K562 (cell line): ENCODE results near the gene SC5D. TPM values are rescaled to one million over a fixed set of nuclear protein-coding genes. Genes with fewer than 3 reads are reported as not detected.

Source experiments
- ATAC-seq: fragments of 200-7000 bp; cut with Tn5 transposase; 3 replicates; pipeline ENCODE4 v1.9.1; 2020; ENCODE audit warnings: moderate library complexity
- BruUV-seq: library from RNA; stranded (reverse); fragments of 400-500 nt; replicated peaks from 2 replicates; lab custom pipeline; 2021; lab: Mats Ljungman, UMichigan
- CTCF ChIA-PET: fragments of 300-600 bp; formaldehyde crosslinking; extraction: SDS; loops from one replicate; lab custom pipeline; 2021; ENCODE audit warnings: low intra/inter-chr PET ratio; lab: Yijun Ruan, JAX
- POLR2A ChIA-PET: fragments of 300-600, 350-650 bp; sonication (Branson Sonifier 250); formaldehyde crosslinking; extraction: SDS; loops from one replicate; lab custom pipeline; 2021; ENCODE audit warnings: antibody characterized with exemption, inconsistent platforms; lab: Yijun Ruan, JAX
- DNase-seq, 4 experiments: peaks; one replicate each; pipeline versions ENCODE4 v3.0.0 to v3.0.0-alpha.2; 2011 to 2018; ENCODE audit warnings: low spot score in 3 of 4, mixed read lengths in 3 of 4; ENCODE audit errors: extremely low read depth in 1 of 4
- FAIRE-seq: peaks from 2 replicates; lab custom pipeline; 2011; peaks lifted over from hg19 to GRCh38; lab: Jason Lieb, UNC
- H2AFZ ChIP-seq: 2 replicates; pipeline ENCODE4 v1.6.0; 2011; ENCODE audit warnings: low read depth, low read length, control low read depth, inconsistent platforms
- H3K27ac ChIP-seq: fragments of 200-600 bp; 3 replicates; pipeline ENCODE4 v1.8.0; 2011; ENCODE audit warnings: low read depth, mild to moderate bottlenecking, control low read depth, inconsistent platforms, low read length, moderate library complexity, mixed read lengths; ENCODE audit errors: extremely low read depth
- H3K27me3 ChIP-seq, 2 experiments: fragments of 300-600 bp in 1 of 2; 2 replicates in 1 of 2; 3 replicates in 1 of 2; pipeline versions ENCODE4 v1.6.0 to v1.8.0; 2011; ENCODE audit warnings: inconsistent platforms in 2 of 2, low read length in 2 of 2, mild to moderate bottlenecking in 1 of 2, mixed read lengths in 1 of 2, moderate library complexity in 1 of 2; ENCODE audit not compliant: control insufficient read depth in 2 of 2, insufficient read depth in 2 of 2
- H3K36me3 ChIP-seq: fragments of 300-600 bp; 3 replicates; pipeline ENCODE4 v1.8.0; 2011; ENCODE audit warnings: mild to moderate bottlenecking, low read length, inconsistent platforms; ENCODE audit not compliant: control insufficient read depth, insufficient read depth
- H3K4me1 ChIP-seq, 2 experiments: fragments of 200-600 bp in 1 of 2; replicated peaks in 1 of 2; 2 replicates in 1 of 2; 3 replicates in 1 of 2; pipeline versions ENCODE4 v1.5.1 to v1.8.0; 2011; ENCODE audit warnings: inconsistent platforms in 2 of 2, low read length in 2 of 2, mild to moderate bottlenecking in 1 of 2, mixed read lengths in 1 of 2, moderate library complexity in 1 of 2; ENCODE audit not compliant: control insufficient read depth in 2 of 2, insufficient read depth in 2 of 2
- H3K4me2 ChIP-seq: 2 replicates; pipeline ENCODE4 v1.6.1; 2011; ENCODE audit warnings: low read length, control low read depth, inconsistent platforms, mixed read lengths; ENCODE audit not compliant: insufficient read depth
- H3K4me3 ChIP-seq: fragments of 200-600 bp; sonication (generic), shearing (Covaris generic); 2 replicates; pipeline ENCODE4 v1.5.1; 2016; ENCODE audit warnings: control low read depth, inconsistent platforms
- H3K79me2 ChIP-seq: fragments of 200-600 bp; 3 replicates; pipeline ENCODE4 v1.8.0; 2011; ENCODE audit warnings: low read length, inconsistent platforms; ENCODE audit not compliant: control insufficient read depth, insufficient read depth
- H3K9ac ChIP-seq, 2 experiments: 2 replicates each; pipeline versions ENCODE4 v1.6.0 to v1.6.1; 2011; ENCODE audit warnings: low read depth in 2 of 2, low read length in 2 of 2, control low read depth in 1 of 2, inconsistent platforms in 1 of 2, mild to moderate bottlenecking in 1 of 2, mixed read lengths in 1 of 2; ENCODE audit not compliant: insufficient read depth in 1 of 2
- H3K9me1 ChIP-seq: one replicate; pipeline ENCODE4 v1.6.0; 2011; ENCODE audit warnings: inconsistent platforms, mild to moderate bottlenecking, low read length, moderate library complexity; ENCODE audit not compliant: control insufficient read depth, insufficient read depth
- H3K9me3 ChIP-seq: replicated peaks from 2 replicates; pipeline ENCODE4 v1.5.1; 2011; ENCODE audit warnings: low read depth, low read length, inconsistent platforms; ENCODE audit not compliant: control insufficient read depth, insufficient read depth
- H4K20me1 ChIP-seq: replicated peaks from 2 replicates; pipeline ENCODE4 v1.6.1; 2011; ENCODE audit warnings: low read length, inconsistent platforms, mixed read lengths; ENCODE audit not compliant: control insufficient read depth, insufficient read depth
- CTCF ChIP-seq, 3 experiments: IDR thresholded peaks in 2 of 3; conservative IDR thresholded peaks in 1 of 3; 2 replicates each; pipeline ENCODE4 v1.5.1; 2011 to 2012; ENCODE audit warnings: low read length in 3 of 3, mild to moderate bottlenecking in 3 of 3, control low read depth in 2 of 3, improper control_type of control experiment in 1 of 3, inconsistent platforms in 1 of 3, low read depth in 1 of 3, mixed read lengths in 1 of 3, moderate library complexity in 1 of 3; ENCODE audit not compliant: insufficient read depth in 2 of 3
- CTCFL ChIP-seq: IDR thresholded peaks from 2 replicates; pipeline ENCODE4 v1.6.1; 2011; ENCODE audit warnings: borderline replicate concordance, low read depth, mild to moderate bottlenecking, moderate library complexity, low read length; ENCODE audit not compliant: insufficient read depth, poor library complexity, severe bottlenecking
- REST ChIP-seq, 2 experiments: fragments of 450-650 bp; formaldehyde crosslinking in 1 of 2; IDR thresholded peaks; 2 replicates each; pipeline versions ENCODE4 v1.4.0 to v1.6.1; 2014 to 2020; ENCODE audit warnings: mild to moderate bottlenecking in 2 of 2, borderline replicate concordance in 1 of 2, low read depth in 1 of 2
- ZBTB2 ChIP-seq: fragments of 450-650 bp; IDR thresholded peaks from 2 replicates; pipeline ENCODE4 v1.6.1; 2016; ENCODE audit warnings: antibody characterized with exemption
- WGBS: fragments of 100-300 bp; shearing (Covaris generic); methylation state at CpG from one replicate; pipeline ENCODE4 v1.1.6; 2016; ENCODE audit warnings: low coverage, mixed read lengths; ENCODE audit not compliant: insufficient coverage; ENCODE audit errors: missing lambda C conversion rate; 5-methylcytosine and 5-hydroxymethylcytosine counted together
- in situ Hi-C: fragments of 300-500 bp; cut with MboI; formaldehyde crosslinking; loops from 4 replicates; pipeline ENCODE4 v1.15.0; 2018; ENCODE audit warnings: inconsistent platforms, mixed read lengths
- intact Hi-C: fragments of 100-400 bp; cut with micrococcal nuclease; formaldehyde crosslinking; loops from 2 replicates; pipeline ENCODE4 v1.14.2; 2022
- polyA plus RNA-seq, 8 experiments: library from polyadenylated mRNA; depleted of rRNA in 4 of 8; stranded (reverse) in 5 of 8; unstranded in 3 of 8; fragments of >200 nt; fragmentation: Nextera tagmentation in 2 of 8; fragmentation: Illumina TruSeq in 1 of 8; extraction: Ambion mirVana in 2 of 8; extraction: Trizol in 1 of 8; gene quantifications; 2 replicates each; pipeline versions ENCODE4 v1.2.1 to v1.2.3, GENCODE V29; 2011 to 2014; ENCODE audit warnings: inconsistent platforms in 1 of 8, missing spikeins in 1 of 8
- total RNA-seq, 7 experiments: library from RNA; depleted of rRNA in 6 of 7; stranded (reverse); fragments of >200 nt in 6 of 7; fragmentation: Illumina TruSeq in 2 of 7; extraction: Trizol in 2 of 7; gene quantifications; 2 replicates each; pipeline versions ENCODE4 v1.2.1 to v1.2.3, GENCODE V29; 2011 to 2021; ENCODE audit warnings: low replicate concordance in 1 of 7

SC5D gene
- total and polyA plus RNA-seq, 9 of the 15 experiments (the other 6 are each of a cell fraction or from before 2014, with no cell fraction given) = 7.6 to 84.0 (median 17.4) TPM

GRCh38 chr11:121249039-121249663, 43.4 kb upstream of the SC5D start:
- Histone ChIP-seq H3K4me2 (no peak overlapping the region), H2AFZ (no peak overlapping the region), H4K20me1 (no peaks in the 10 kb centered on the region), H3K9me3 (no peaks in the 10 kb centered on the region), H3K9ac (no peak overlapping the region), H3K4me1 (peaks cover 0 to 9% of the 10 kb centered on the region in 2 experiments; a peak in 2 of 5 replicates), H3K36me3 (no peaks in the 10 kb centered on the region), H3K27ac (no peak overlapping the region), H3K79me2 (no peaks in the 10 kb centered on the region), H3K27me3 (peaks cover 0 to 10% of the 10 kb centered on the region in 2 experiments; a peak in 1 of 5 replicates), H3K9me1 (no peaks in the 10 kb centered on the region), H3K4me3 (no peak overlapping the region)
- WGBS = 10% methylated on average over 7 of the region's 7 CpGs
- peak; percentile 82 for FAIRE-seq
- in situ Hi-C loops = loop anchor here (10.0 kb wide), 1 partner anchor 346 kb away; no protein-coding TSS in a partner anchor
- no TSS peak for BruUV-seq
- peak; percentile 70 for ATAC-seq
- ChIA-PET CTCF (interaction anchor here (1.2 kb wide), 1 partner anchor 342 kb away, joined by 3 read pairs; no protein-coding TSS in a partner anchor), POLR2A (no interaction called here)
- intact Hi-C loops = loop anchor here (1.0 kb wide), 1 partner anchor 342 kb away; no protein-coding TSS in a partner anchor
- DNase-seq = peak; percentile 21 to 46 (median 26)
- peak; percentile 33; the same call in 1 of the 2 replicates for TF ChIP-seq REST (IDR thresholded peaks at IDR 0.05; ENCODE audit: borderline replicate concordance)
- no peak for TF ChIP-seq REST (CRISPR knock-in tag; IDR thresholded peaks at IDR 0.05; ENCODE audit: low read depth)
- no peak for TF ChIP-seq ZBTB2
- TF ChIP-seq CTCF (IDR thresholded peaks at IDR 0.05 in 2 of 3, conservative IDR thresholded peaks at IDR 0.05 in 1 of 3; ENCODE audit: insufficient read depth in 2 of 3, low read depth in 1 of 3, low read length in 3 of 3) = peak; percentile 44 to 67 (median 48); a peak in 5 of 6 replicates
- no peak for TF ChIP-seq CTCFL
